Measurements from ENCODE around the gene KCNC1.

KCNC1 gene

DNA sequence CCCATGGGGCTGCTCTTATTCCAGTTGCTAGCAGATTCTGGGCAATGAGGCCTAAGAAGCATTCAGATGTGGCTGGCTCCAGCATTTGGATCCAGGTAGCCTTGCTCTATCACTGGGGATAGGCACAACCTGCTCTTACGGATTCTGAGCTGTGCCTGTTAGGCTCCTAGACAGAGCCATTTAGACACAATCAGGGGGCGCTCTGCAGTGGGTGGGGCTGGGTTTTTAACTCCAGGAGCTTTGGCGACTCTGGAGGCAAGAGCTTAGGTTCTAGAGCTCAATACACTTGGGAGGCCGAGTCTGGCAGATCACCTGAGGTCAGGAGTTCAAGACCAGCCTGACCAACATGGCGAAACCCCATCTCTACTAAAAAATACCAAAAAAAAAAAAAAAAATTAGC lies 32.0 kb downstream of the KCNC1 start:
- no peak for DNase-seq (ENCODE audit: low read depth)

DNA sequence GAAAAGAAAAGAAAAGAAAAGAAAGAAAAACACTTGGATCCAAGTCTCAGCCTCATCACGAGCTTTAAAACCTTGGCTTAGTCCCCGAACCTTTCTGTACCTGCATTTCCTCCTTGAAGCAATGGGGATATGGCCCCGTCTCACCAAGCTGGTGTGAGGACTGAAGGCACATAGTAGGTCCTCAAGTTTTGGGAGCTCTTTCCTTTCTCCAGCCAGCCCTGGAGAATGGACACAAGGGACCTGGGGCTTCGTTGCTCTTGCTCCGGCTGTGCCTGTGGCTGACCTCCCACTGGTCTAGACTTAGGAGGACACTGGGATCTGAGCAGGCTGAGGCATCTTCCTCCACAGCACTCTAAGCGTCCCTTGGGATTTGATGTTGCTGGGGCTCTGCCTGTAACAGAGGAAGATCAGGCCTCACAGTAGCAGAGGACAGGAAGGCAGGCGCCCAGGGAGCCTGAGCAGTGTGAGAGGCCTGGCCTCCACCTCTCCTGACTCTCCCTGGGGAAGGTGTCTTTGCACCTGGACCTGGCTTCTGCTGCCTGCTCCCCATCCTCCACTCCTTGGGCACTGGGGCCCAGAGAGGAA lies 32.8 kb downstream of the KCNC1 start:
- TF ChIP-seq, protein P1, sequence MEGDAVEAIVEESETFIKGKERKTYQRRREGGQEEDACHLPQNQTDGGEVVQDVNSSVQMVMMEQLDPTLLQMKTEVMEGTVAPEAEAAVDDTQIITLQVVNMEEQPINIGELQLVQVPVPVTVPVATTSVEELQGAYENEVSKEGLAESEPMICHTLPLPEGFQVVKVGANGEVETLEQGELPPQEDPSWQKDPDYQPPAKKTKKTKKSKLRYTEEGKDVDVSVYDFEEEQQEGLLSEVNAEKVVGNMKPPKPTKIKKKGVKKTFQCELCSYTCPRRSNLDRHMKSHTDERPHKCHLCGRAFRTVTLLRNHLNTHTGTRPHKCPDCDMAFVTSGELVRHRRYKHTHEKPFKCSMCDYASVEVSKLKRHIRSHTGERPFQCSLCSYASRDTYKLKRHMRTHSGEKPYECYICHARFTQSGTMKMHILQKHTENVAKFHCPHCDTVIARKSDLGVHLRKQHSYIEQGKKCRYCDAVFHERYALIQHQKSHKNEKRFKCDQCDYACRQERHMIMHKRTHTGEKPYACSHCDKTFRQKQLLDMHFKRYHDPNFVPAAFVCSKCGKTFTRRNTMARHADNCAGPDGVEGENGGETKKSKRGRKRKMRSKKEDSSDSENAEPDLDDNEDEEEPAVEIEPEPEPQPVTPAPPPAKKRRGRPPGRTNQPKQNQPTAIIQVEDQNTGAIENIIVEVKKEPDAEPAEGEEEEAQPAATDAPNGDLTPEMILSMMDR (IDR thresholded peaks at IDR 0.05; ENCODE audit: control insufficient read depth, insufficient read depth, low read depth, low read length, missing control alignments): no peak
- no peak for DNase-seq (ENCODE audit: low read depth)
- no peak overlapping the region for H3K4me3 ChIP-seq (ENCODE audit: control insufficient read depth, low read depth, low read length)

More for the DNA sequence above, 32.0 kb downstream of the KCNC1 start:
- H3K4me3 ChIP-seq (ENCODE audit: control insufficient read depth, low read depth, low read length): no peak overlapping the region
- TF ChIP-seq, protein P1 (IDR thresholded peaks at IDR 0.05; ENCODE audit: control insufficient read depth, insufficient read depth, low read depth, low read length, missing control alignments): peak; percentile 20

DNA sequence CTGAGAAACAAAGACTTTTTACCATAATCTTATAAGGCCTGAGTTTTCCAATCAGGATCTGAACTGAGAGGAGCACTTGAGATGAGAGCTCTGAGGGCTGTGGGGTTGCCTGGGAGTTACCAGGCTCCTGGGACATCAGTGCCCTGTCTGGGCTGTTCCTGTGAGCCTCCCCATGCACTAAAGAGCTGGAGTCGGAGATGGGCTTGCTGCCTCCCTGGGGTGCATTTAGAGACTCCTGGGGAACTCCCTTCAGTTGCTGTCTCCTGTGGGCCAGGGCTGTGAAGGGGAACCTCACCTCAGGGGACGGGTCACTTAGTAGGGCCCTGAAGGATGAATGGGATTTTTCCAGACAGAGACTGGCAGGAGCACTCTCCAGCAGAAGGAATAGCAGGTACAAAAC lies 33.3 kb downstream of the KCNC1 start:
- H3K4me3 ChIP-seq (ENCODE audit: control insufficient read depth, low read depth, low read length): no peak overlapping the region
- TF ChIP-seq, protein P1 (IDR thresholded peaks at IDR 0.05; ENCODE audit: control insufficient read depth, insufficient read depth, low read depth, low read length, missing control alignments): no peak
- DNase-seq (ENCODE audit: low read depth): no peak

DNA sequence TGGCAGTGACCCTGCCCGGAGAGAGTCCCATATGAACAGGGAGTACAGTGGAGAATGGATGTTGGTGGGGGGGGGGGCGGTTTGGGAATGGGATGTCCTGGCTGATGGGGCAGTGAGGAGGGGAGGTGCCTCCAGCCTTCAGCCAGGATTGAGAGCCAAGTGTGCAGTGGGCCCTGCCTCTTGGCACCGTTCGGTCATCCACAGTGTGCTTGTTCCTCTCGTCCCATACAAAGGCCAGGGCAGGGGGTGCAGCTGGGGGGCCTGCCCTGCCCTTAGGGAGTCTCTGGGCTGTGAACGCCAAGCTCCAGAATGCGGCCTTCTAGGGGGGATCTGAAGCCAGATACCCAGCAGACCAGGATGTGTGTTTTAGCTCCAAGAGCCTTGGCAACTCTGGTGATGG lies 34.0 kb downstream of the KCNC1 start:
- H3K4me3 ChIP-seq (ENCODE audit: control insufficient read depth, low read depth, low read length): no peak overlapping the region
- TF ChIP-seq, protein P1 (IDR thresholded peaks at IDR 0.05; ENCODE audit: control insufficient read depth, insufficient read depth, low read depth, low read length, missing control alignments): no peak
- no peak for DNase-seq (ENCODE audit: low read depth)

DNA sequence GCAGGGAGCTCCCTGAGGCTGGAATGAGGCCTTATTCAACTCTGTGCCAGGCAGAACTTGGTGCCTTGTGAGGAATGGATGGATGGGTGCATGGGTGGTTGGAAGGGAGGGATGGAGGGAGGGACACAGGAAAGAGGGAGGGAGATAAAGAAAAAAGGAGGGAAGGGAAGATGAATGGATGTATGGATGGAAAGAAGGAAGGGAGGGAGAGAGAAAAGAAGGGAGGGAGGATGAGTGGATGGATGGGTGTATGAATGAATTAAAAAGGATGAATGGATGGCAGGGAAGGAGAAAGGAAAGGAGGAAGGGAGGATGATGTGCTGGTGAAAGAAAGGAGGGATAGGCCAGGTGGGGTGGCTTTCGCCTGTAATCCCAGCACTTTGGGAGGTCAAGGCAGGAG lies 34.6 kb downstream of the KCNC1 start:
- H3K4me3 ChIP-seq (ENCODE audit: control insufficient read depth, low read depth, low read length): no peak overlapping the region
- no peak for DNase-seq (ENCODE audit: low read depth)
- TF ChIP-seq, protein P1 (IDR thresholded peaks at IDR 0.05; ENCODE audit: control insufficient read depth, insufficient read depth, low read depth, low read length, missing control alignments): no peak

DNA sequence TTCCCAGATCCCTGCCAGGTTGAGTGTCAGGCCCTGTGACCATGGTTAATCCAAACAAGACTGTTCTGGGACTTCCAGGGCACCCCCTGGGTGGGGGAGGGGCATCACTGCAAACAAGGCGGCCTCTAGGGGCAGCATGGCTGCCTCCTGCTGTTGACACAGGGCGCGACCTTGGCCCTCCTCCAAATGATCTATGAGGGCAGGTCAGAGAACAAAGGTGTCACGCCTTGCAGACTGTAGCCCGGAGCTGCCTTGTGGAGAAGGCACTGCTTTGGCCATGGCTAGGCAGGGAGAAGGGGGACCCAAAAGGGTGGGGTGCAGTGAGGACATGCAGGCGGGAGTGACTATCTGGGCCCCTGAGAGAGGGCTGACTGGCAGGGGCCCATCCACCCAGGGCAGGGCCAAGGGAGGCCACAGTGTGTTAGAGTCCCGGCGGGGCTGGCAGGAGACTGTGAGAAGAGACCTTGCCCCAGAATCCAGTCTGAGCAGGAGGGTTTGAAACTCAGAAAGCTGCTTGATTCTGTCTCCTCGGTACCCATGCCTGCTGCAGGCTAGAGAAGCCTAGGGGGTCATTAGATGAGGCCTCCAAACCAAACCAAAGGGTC lies 35.6 kb downstream of the KCNC1 start:
- DNase-seq (ENCODE audit: low read depth): no peak
- no peak overlapping the region for H3K4me3 ChIP-seq (ENCODE audit: control insufficient read depth, low read depth, low read length)
- TF ChIP-seq, protein P1 (IDR thresholded peaks at IDR 0.05; ENCODE audit: control insufficient read depth, insufficient read depth, low read depth, low read length, missing control alignments): no peak

Measured in AG09309 (cell line).